ENCODE measurements around the gene NOPCHAP1.

NOPCHAP1 gene

GRCh38 chr12:105025890-105026289 is 39.8 kb downstream of the NOPCHAP1 start:
- peak in 1 of 2 donors; percentile 16 for DNase-seq

GRCh38 chr12:105026411-105026810 is 40.3 kb downstream of the NOPCHAP1 start:
- no peak for DNase-seq

- DNase-seq: no peak
These were observed 45.0 kb downstream of the NOPCHAP1 start for GRCh38 chr12:105030820-105031807.

GRCh38 chr12:105032703-105033357 is 46.7 kb downstream of the NOPCHAP1 start:
- DNase-seq: no peak

GRCh38 chr12:105033851-105034250 is 47.7 kb downstream of the NOPCHAP1 start:
- DNase-seq: no peak

Measured in hippocampal formation (tissue), 2 donors.